Ishikawa (cell line): ENCODE measurements around the gene FRMPD2.

Experiments
- CEBPB ChIP-seq: IDR thresholded peaks from 2 replicates; pipeline ENCODE4 v1.6.1; 2012
- CREB1 ChIP-seq: IDR thresholded peaks from 2 replicates; pipeline ENCODE4 v1.6.1; 2012; ENCODE audit warnings: low read depth
- EGR1 ChIP-seq: IDR thresholded peaks from 2 replicates; pipeline ENCODE4 v1.6.1; 2012
- EP300 ChIP-seq: IDR thresholded peaks from 2 replicates; pipeline ENCODE4 v1.6.1; 2012; ENCODE audit warnings: borderline replicate concordance
- FOXM1 ChIP-seq: IDR thresholded peaks from 2 replicates; pipeline ENCODE4 v1.6.1; 2012; ENCODE audit warnings: low read depth, borderline replicate concordance
- MAX ChIP-seq: IDR thresholded peaks from 2 replicates; pipeline ENCODE4 v1.6.1; 2012
- NFIC ChIP-seq: IDR thresholded peaks from 2 replicates; pipeline ENCODE4 v1.6.1; 2012
- RAD21 ChIP-seq: IDR thresholded peaks from 2 replicates; pipeline ENCODE4 v1.6.1; 2012; ENCODE audit warnings: low read depth
- TAF1 ChIP-seq: IDR thresholded peaks from 2 replicates; pipeline ENCODE4 v1.6.1; 2012; ENCODE audit warnings: low read depth, mild to moderate bottlenecking
- TCF12 ChIP-seq: IDR thresholded peaks from 2 replicates; pipeline ENCODE4 v1.6.1; 2012; ENCODE audit warnings: low read depth
- TEAD4 ChIP-seq: IDR thresholded peaks from 2 replicates; pipeline ENCODE4 v1.6.1; 2012
- USF1 ChIP-seq: IDR thresholded peaks from 2 replicates; pipeline ENCODE4 v1.6.1; 2012
- YY1 ChIP-seq: IDR thresholded peaks from 2 replicates; pipeline ENCODE4 v1.6.1; 2012; ENCODE audit warnings: low read depth
- ZBTB7A ChIP-seq: IDR thresholded peaks from 2 replicates; pipeline ENCODE4 v1.6.1; 2012; ENCODE audit warnings: low read depth
- TF ChIP-seq, protein P1 (sequence below): IDR thresholded peaks from 2 replicates; pipeline ENCODE4 v1.6.1; 2012; ENCODE audit warnings: low read depth, mild to moderate bottlenecking

FRMPD2 gene

DNA sequence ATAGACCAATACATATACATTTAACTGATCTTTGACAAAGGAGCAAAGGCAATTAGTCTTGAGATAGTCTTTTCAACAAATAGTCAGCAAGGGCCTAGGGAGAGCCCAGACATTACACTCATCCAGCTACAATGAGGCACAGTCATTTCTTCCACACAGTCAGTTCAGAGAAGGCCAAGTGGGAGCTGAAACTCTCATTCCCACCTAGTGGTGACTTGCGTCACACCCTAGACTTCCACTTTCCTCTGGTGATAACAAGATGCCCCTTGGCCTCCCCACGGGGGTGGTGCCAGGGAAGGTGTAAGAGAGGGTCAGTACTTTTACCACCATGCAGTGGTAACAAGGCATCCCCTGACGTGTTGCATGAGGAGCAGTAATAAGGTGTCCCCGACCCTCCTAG is 8.0 kb downstream of the FRMPD2 start:
- no peak for TF ChIP-seq NFIC
- no peak for TF ChIP-seq USF1
- no peak for TF ChIP-seq CEBPB
- no peak for TF ChIP-seq EGR1
- TF ChIP-seq MAX: no peak
- TF ChIP-seq, protein P1, sequence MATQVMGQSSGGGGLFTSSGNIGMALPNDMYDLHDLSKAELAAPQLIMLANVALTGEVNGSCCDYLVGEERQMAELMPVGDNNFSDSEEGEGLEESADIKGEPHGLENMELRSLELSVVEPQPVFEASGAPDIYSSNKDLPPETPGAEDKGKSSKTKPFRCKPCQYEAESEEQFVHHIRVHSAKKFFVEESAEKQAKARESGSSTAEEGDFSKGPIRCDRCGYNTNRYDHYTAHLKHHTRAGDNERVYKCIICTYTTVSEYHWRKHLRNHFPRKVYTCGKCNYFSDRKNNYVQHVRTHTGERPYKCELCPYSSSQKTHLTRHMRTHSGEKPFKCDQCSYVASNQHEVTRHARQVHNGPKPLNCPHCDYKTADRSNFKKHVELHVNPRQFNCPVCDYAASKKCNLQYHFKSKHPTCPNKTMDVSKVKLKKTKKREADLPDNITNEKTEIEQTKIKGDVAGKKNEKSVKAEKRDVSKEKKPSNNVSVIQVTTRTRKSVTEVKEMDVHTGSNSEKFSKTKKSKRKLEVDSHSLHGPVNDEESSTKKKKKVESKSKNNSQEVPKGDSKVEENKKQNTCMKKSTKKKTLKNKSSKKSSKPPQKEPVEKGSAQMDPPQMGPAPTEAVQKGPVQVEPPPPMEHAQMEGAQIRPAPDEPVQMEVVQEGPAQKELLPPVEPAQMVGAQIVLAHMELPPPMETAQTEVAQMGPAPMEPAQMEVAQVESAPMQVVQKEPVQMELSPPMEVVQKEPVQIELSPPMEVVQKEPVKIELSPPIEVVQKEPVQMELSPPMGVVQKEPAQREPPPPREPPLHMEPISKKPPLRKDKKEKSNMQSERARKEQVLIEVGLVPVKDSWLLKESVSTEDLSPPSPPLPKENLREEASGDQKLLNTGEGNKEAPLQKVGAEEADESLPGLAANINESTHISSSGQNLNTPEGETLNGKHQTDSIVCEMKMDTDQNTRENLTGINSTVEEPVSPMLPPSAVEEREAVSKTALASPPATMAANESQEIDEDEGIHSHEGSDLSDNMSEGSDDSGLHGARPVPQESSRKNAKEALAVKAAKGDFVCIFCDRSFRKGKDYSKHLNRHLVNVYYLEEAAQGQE: no peak
- TF ChIP-seq EP300: no peak
- TF ChIP-seq ZBTB7A: no peak
- TF ChIP-seq TEAD4: no peak
- no peak for TF ChIP-seq RAD21
- no peak for TF ChIP-seq FOXM1
- no peak for TF ChIP-seq TAF1
- TF ChIP-seq YY1: no peak

DNA sequence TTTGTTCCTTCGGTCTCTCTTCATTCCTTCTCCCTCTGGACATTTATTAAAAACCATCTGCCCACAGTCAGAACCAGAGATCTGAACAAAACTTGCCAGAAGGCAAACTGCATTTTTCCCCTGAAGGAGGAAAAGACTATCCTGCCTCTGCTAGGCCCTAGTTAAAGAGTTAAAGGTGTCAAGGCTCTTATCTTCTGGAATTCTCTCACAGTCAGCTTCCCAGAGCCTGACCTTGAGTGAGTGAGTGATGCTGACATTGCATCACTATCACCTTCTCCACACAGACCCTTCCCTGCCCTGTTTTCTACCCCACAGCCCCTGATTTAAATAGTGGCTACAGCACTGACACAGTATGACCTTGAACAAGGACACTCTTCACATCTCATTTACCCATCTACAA is 16.4 kb downstream of the FRMPD2 start:
- TF ChIP-seq CEBPB (no peak), ZBTB7A (no peak), USF1 (no peak), TCF12 (no peak), TEAD4 (no peak), RAD21 (no peak), TAF1 (no peak), FOXM1 (no peak), MAX (no peak), EGR1 (no peak)
- TF ChIP-seq, protein P1: no peak

DNA sequence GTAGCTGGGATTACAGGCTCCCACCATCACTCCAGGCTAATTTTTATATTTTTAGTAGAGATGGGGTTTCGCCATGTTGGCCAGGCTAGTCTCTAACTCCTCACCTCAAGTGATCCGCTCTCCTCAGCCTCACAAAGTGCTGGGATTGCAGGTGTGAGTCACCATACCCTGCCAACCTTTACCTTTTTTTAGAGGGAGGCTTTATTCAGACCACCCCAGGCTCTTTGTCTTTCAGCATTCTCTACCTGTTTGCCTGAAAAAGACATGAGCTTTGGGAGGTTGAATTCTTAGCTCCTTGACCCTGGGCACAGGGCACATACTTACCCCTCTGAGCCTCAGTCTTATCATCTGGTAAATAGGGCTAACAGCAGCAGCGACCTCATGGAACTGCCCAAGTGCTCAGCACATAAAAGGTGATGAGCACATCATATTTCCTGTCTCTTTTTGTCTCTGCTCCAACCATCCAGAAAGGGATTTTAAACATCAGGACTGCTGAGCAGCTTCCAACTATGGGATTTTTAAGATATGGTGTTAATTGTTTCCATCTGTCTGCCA is 17.0 kb downstream of the FRMPD2 start:
- TF ChIP-seq EP300 (no peak), YY1 (no peak), MAX (no peak), ZBTB7A (no peak), TAF1 (no peak), CREB1 (no peak), FOXM1 (no peak), RAD21 (no peak), EGR1 (no peak), USF1 (no peak), TEAD4 (no peak), NFIC (no peak), CEBPB (no peak), TCF12 (no peak)
- TF ChIP-seq, protein P1: no peak

GRCh38 chr10:48255722-48256121 is 18.8 kb downstream of the FRMPD2 start:
- TF ChIP-seq CEBPB (no peak), NFIC (no peak), FOXM1 (no peak), YY1 (no peak), USF1 (no peak), CREB1 (no peak), RAD21 (no peak), ZBTB7A (no peak), MAX (no peak), EGR1 (no peak), EP300 (no peak), TCF12 (no peak)
- TF ChIP-seq, protein P1: no peak
